Adrenal gland (tissue), 5 donors: ENCODE measurements around the gene HIRIP3.

Experiments used
- CTCF ChIP-seq, 6 experiments: fragments of 450-650 bp in 4 of 6; fragments of 200-600 bp in 2 of 6; sonication (generic) in 1 of 6; IDR thresholded peaks; 1 replicate in 5 of 6; 2 replicates in 1 of 6; pipeline versions ENCODE4 v1.5.1 to v1.8.0; 2016 to 2021; ENCODE audit warnings: antibody characterized with exemption in 6 of 6, mild to moderate bottlenecking in 2 of 6, moderate library complexity in 1 of 6
- POLR2A ChIP-seq, 2 donors: fragments of 450-650 bp; IDR thresholded peaks; one replicate each; pipeline ENCODE4 v1.6.1; 2017; ENCODE audit warnings: antibody characterized with exemption in 2 of 2, mild to moderate bottlenecking in 2 of 2, moderate library complexity in 1 of 2
- donor health status: DM: no; HTN: no; CAD: no.

- TF ChIP-seq CTCF (IDR thresholded peaks at IDR 0.05) (no peak), POLR2A (IDR thresholded peaks at IDR 0.05) (no peak)
Observed at GRCh38 chr16:29984764-29985147, 10.7 kb downstream of the HIRIP3 start.
